HepG2 (cell line): ENCODE data around the gene POFUT2. TPM values are rescaled to one million over a fixed set of nuclear protein-coding genes. Genes with fewer than 3 reads are reported as not detected.

Experiments
- ATAC-seq: fragments of 200-7000 bp; cut with Tn5 transposase; 3 replicates; pipeline ENCODE4 v1.9.1; 2020; ENCODE audit warnings: mild to moderate bottlenecking, moderate library complexity
- BruUV-seq: library from RNA; stranded (reverse); fragments of 400-500 nt; replicated peaks from 2 replicates; lab custom pipeline; 2021; lab: Mats Ljungman, UMichigan
- CTCF ChIA-PET: fragments of 300-600 bp; formaldehyde crosslinking; extraction: SDS; loops from one replicate; lab custom pipeline; 2021; ENCODE audit warnings: low total read pairs, inconsistent platforms, low intra/inter-chr PET ratio; lab: Yijun Ruan, JAX
- POLR2A ChIA-PET: fragments of 350-600 bp; sonication (Branson Sonifier 250); formaldehyde crosslinking; loops from one replicate; lab custom pipeline; 2020; ENCODE audit warnings: antibody characterized with exemption, inconsistent platforms; lab: Yijun Ruan, JAX
- DNase-seq: peaks from one replicate; pipeline ENCODE4 v3.0.0-alpha.2; 2015; ENCODE audit warnings: low spot score
- FAIRE-seq: peaks from 3 replicates; lab custom pipeline; 2011; peaks lifted over from hg19 to GRCh38; lab: Jason Lieb, UNC
- H2AFZ ChIP-seq: one replicate; pipeline ENCODE4 v1.6.1; 2011; ENCODE audit warnings: low read length, inconsistent platforms
- H3K27ac ChIP-seq: fragments of 300-600 bp; 3 replicates; pipeline ENCODE4 v1.8.0; 2011; ENCODE audit warnings: mixed run types, mild to moderate bottlenecking, mixed read lengths, low read length, inconsistent platforms; ENCODE audit not compliant: insufficient read depth; ENCODE audit errors: extremely low read length
- H3K27me3 ChIP-seq, 2 experiments: fragments of 200-600 bp in 1 of 2; 2 replicates in 1 of 2; 3 replicates in 1 of 2; pipeline versions ENCODE4 v1.6.0 to v1.8.0; 2011; ENCODE audit warnings: low read length in 2 of 2, mild to moderate bottlenecking in 2 of 2, moderate library complexity in 2 of 2, inconsistent platforms in 1 of 2; ENCODE audit not compliant: insufficient read depth in 2 of 2, control insufficient read depth in 1 of 2
- H3K36me3 ChIP-seq, 2 experiments: fragments of 200-600 bp in 1 of 2; replicated peaks in 1 of 2; 2 replicates in 1 of 2; 3 replicates in 1 of 2; pipeline versions ENCODE4 v1.5.1 to v1.8.0; 2011; ENCODE audit warnings: low read length in 2 of 2, inconsistent platforms in 1 of 2; ENCODE audit not compliant: insufficient read depth in 2 of 2, control insufficient read depth in 1 of 2
- H3K4me1 ChIP-seq: 2 replicates; pipeline ENCODE4 v1.5.1; 2012; ENCODE audit warnings: low read length, inconsistent platforms; ENCODE audit not compliant: insufficient read depth
- H3K4me2 ChIP-seq: 2 replicates; pipeline ENCODE4 v1.6.0; 2011; ENCODE audit warnings: low read depth, low read length, inconsistent platforms
- H3K4me3 ChIP-seq, 3 experiments: fragments of 200-600 bp in 1 of 3; sonication (generic), shearing (Covaris generic) in 1 of 3; replicated peaks in 1 of 3; 2 replicates each; pipeline ENCODE4 v1.5.1; 2011 to 2016; ENCODE audit warnings: low read length in 3 of 3, inconsistent platforms in 2 of 3, low read depth in 2 of 3, mild to moderate bottlenecking in 2 of 3, control low read depth in 1 of 3, mixed read lengths in 1 of 3; ENCODE audit not compliant: insufficient read depth in 1 of 3
- H3K79me2 ChIP-seq: one replicate; pipeline ENCODE4 v1.6.1; 2011; ENCODE audit warnings: low read length, inconsistent platforms; ENCODE audit not compliant: insufficient read depth
- H3K9ac ChIP-seq: 2 replicates; pipeline ENCODE4 v1.6.0; 2011; ENCODE audit warnings: mild to moderate bottlenecking, low read depth, low read length, inconsistent platforms; ENCODE audit not compliant: insufficient read depth
- H3K9me3 ChIP-seq: 2 replicates; pipeline ENCODE4 v1.5.1; 2012; ENCODE audit warnings: mild to moderate bottlenecking, low read length
- H4K20me1 ChIP-seq: 2 replicates; pipeline ENCODE4 v1.6.0; 2011; ENCODE audit warnings: inconsistent platforms, mild to moderate bottlenecking, low read length, moderate library complexity; ENCODE audit not compliant: insufficient read depth
- FOXP1 ChIP-seq, 2 experiments: fragments of 450-650 bp in 1 of 2; IDR thresholded peaks; 2 replicates each; pipeline ENCODE4 v1.6.1; 2017 to 2018; ENCODE audit warnings: antibody characterized with exemption in 1 of 2
- HNRNPLL ChIP-seq: fragments of 200-400 bp; formaldehyde crosslinking; IDR thresholded peaks from 2 replicates; pipeline ENCODE4 v1.6.1; 2017; ENCODE audit warnings: mild to moderate bottlenecking, low read depth, low read length; ENCODE audit not compliant: poor library complexity, severe bottlenecking
- MEIS1 ChIP-seq: sonication (generic); formaldehyde crosslinking; IDR thresholded peaks from 2 replicates; pipeline ENCODE4 v1.9.0; 2021; ENCODE audit warnings: mild to moderate bottlenecking, missing genetic modification reagents, moderate library complexity, borderline replicate concordance
- NPAS2 ChIP-seq: sonication (generic); formaldehyde crosslinking; IDR thresholded peaks from 2 replicates; pipeline ENCODE4 v1.8.0; 2022; ENCODE audit warnings: mild to moderate bottlenecking, missing genetic modification reagents, borderline replicate concordance
- REST ChIP-seq, 2 experiments: IDR thresholded peaks; 2 replicates each; pipeline ENCODE4 v1.6.1; 2011 to 2012; ENCODE audit warnings: low read length in 2 of 2, borderline replicate concordance in 1 of 2, low read depth in 1 of 2, mild to moderate bottlenecking in 1 of 2, moderate library complexity in 1 of 2
- SMARCC2 ChIP-seq: fragments of 450-650 bp; IDR thresholded peaks from 2 replicates; pipeline ENCODE4 v1.6.1; 2017; ENCODE audit warnings: antibody characterized with exemption, mild to moderate bottlenecking
- ZNF44 ChIP-seq: sonication (generic); formaldehyde crosslinking; IDR thresholded peaks from 2 replicates; pipeline ENCODE4 v1.5.1; 2020; ENCODE audit warnings: mild to moderate bottlenecking, missing genetic modification reagents
- WGBS: methylation state at CpG from one replicate; pipeline ENCODE4 v1.1.6; 2017; ENCODE audit warnings: low lambda C conversion rate; 5-methylcytosine and 5-hydroxymethylcytosine counted together
- in situ Hi-C: cut with HindIII; loops from 2 replicates; pipeline ENCODE4 v1.10.0; 2017; ENCODE audit warnings: low pct_unique_long_range_greater_than_20kb; ENCODE audit not compliant: extremely low pct_ligation_motif_present
- intact Hi-C: fragments of 100-400 bp; cut with micrococcal nuclease; formaldehyde crosslinking; loops from one replicate; pipeline ENCODE4 v1.10.0; 2022; ENCODE audit not compliant: unreplicated experiment
- polyA plus RNA-seq, 8 experiments: library from polyadenylated mRNA; depleted of rRNA in 3 of 8; stranded (reverse) in 7 of 8; unstranded in 1 of 8; fragments of >200 nt; fragmentation: Illumina TruSeq in 4 of 8; extraction: Trizol in 4 of 8; gene quantifications; 2 replicates each; pipeline versions ENCODE4 v1.2.1 to v1.2.3, GENCODE V29; 2011 to 2016; ENCODE audit warnings: low read depth in 4 of 8, missing spikeins in 1 of 8, mixed read lengths in 1 of 8; ENCODE audit not compliant: insufficient read depth in 1 of 8
- total RNA-seq, 5 experiments: library from RNA; depleted of rRNA; stranded (reverse); fragments of >200 nt; fragmentation: Illumina TruSeq; extraction: Trizol; gene quantifications; 2 replicates each; pipeline ENCODE4 v1.2.3, GENCODE V29; 2016; ENCODE audit warnings: low read depth in 1 of 5
- TF ChIP-seq, protein P1 (sequence below): sonication (generic); formaldehyde crosslinking; IDR thresholded peaks from 2 replicates; pipeline ENCODE4 v1.9.0; 2022; ENCODE audit warnings: missing genetic modification reagents, mild to moderate bottlenecking, borderline replicate concordance
- TF ChIP-seq, protein P2 (sequence below): sonication (generic); formaldehyde crosslinking; IDR thresholded peaks from 2 replicates; pipeline ENCODE4 v1.5.1; 2020; ENCODE audit warnings: mild to moderate bottlenecking, missing genetic modification reagents, borderline replicate concordance

The POFUT2 gene
- total and polyA plus RNA-seq, 2 of the 13 experiments (the other 11 are each of a cell fraction or from before 2014, with no cell fraction given), result 22.8 to 24.0 TPM

GRCh38 chr21:45324489-45325205, 37.0 kb upstream of the POFUT2 start (continued):
- TF ChIP-seq, protein P1, sequence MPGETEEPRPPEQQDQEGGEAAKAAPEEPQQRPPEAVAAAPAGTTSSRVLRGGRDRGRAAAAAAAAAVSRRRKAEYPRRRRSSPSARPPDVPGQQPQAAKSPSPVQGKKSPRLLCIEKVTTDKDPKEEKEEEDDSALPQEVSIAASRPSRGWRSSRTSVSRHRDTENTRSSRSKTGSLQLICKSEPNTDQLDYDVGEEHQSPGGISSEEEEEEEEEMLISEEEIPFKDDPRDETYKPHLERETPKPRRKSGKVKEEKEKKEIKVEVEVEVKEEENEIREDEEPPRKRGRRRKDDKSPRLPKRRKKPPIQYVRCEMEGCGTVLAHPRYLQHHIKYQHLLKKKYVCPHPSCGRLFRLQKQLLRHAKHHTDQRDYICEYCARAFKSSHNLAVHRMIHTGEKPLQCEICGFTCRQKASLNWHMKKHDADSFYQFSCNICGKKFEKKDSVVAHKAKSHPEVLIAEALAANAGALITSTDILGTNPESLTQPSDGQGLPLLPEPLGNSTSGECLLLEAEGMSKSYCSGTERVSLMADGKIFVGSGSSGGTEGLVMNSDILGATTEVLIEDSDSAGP (CRISPR knock-in tag), result 0 out of 2 replicates have a peak, but pooled peaks have one; percentile 8
- TF ChIP-seq, protein P2, sequence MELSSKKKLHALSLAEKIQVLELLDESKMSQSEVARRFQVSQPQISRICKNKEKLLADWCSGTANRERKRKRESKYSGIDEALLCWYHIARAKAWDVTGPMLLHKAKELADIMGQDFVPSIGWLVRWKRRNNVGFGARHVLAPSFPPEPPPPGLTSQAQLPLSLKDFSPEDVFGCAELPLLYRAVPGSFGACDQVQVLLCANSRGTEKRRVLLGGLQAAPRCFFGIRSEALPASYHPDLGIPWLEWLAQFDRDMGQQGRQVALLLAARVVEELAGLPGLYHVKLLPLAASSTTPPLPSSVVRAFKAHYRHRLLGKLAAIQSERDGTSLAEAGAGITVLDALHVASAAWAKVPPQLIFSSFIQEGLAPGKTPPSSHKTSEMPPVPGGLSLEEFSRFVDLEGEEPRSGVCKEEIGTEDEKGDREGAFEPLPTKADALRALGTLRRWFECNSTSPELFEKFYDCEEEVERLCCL (CRISPR knock-in tag), result no peak
- no peak for TF ChIP-seq MEIS1 (CRISPR knock-in tag)
- TF ChIP-seq HNRNPLL, result peak; percentile 31
- TF ChIP-seq SMARCC2, result no peak

DNA sequence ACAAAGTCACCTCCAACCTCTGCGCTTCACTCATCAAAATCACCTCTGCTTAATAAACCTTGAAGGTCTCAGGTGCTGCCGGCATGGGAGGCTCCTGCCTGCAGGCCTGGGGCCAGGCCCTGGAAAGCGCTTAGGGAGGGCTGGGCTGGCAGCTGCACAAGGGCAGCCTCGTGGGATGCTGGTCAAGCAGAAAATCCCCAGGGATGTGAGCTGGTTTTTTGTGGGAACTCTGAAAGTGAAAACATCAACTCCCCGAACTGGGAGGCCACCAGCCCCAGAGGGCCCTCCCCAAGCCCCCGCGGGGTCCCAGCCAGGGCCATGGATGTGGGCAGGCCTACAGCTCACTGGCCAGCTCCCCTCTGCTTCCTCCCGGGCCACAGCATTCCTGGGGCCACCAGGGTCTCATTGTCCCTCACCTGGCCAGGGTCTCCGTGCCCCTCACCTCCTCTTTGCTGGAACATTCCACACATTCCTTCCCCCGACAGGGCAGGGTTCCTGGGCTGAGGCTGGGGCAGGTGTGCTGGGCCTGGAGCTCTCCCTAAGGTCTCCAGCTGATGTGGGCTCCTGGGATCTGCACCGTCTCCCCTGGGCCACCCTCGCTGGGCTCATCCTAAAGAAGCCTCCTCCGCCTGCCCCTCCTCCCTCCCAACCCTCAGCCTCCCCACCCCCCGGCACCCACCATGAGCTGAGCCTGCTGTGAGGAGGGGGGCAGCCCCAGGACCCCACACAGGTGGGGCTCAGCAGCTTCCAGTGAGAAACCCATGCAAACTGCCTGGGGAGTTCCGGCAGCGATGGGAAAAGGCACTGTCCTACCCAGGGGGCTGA, 36.0 kb upstream of the POFUT2 start:
- POLR2A ChIA-PET, result interaction anchor here (1.2 to 2.6 kb wide), 7 partner anchors 15 to 148 kb away, joined by 3 to 15 read pairs (median 4); no protein-coding TSS in a partner anchor
- in situ Hi-C loops, result no loop called here
- no peaks in the 10 kb centered on the region for H3K9me3 ChIP-seq
- H3K4me3 ChIP-seq, result no peak overlapping the region
- 18% methylated on average over 6 of the region's 16 CpGs for WGBS
- CTCF ChIA-PET, result no interaction called here
- no peak overlapping the region for H3K27ac ChIP-seq
- no peak; the same call in 2 of the 3 replicates for ATAC-seq
- intact Hi-C loops, result no loop called here
- H3K9ac ChIP-seq, result no peak overlapping the region
- H3K36me3 ChIP-seq, result no peaks in the 10 kb centered on the region
- no peak for FAIRE-seq
- no peak for DNase-seq
- H3K79me2 ChIP-seq, result no peaks in the 10 kb centered on the region
- no peak overlapping the region for H2AFZ ChIP-seq
- H3K4me2 ChIP-seq, result peak overlapping the region; percentile 36; the same call in 1 of the 2 replicates
- BruUV-seq, result no TSS peak
- no peaks in the 10 kb centered on the region for H4K20me1 ChIP-seq
- H3K4me1 ChIP-seq, result peaks cover 72% of the 10 kb centered on the region
- no peaks in the 10 kb centered on the region for H3K27me3 ChIP-seq
- TF ChIP-seq NPAS2 (no peak), FOXP1 (IDR thresholded peaks at IDR 0.05) (no peak), FOXP1 (CRISPR knock-in tag; IDR thresholded peaks at IDR 0.05) (no peak), ZNF44 (CRISPR knock-in tag) (no peak), REST (IDR thresholded peaks at IDR 0.05; ENCODE audit: borderline replicate concordance in 1 of 2, low read depth in 1 of 2, low read length in 2 of 2) (no peak)
